LNCaP clone FGC (cell line): ENCODE data around the gene TMEM151A.

Source experiments
- DNase-seq: peaks from one replicate; pipeline ENCODE4 v3.0.0-alpha.2; 2011; ENCODE audit warnings: low read depth
- H3K4me3 ChIP-seq: 2 replicates; pipeline ENCODE4 v1.5.1; 2011; ENCODE audit warnings: mild to moderate bottlenecking, low read depth, low read length, control low read depth
- CTCF ChIP-seq: IDR thresholded peaks from 2 replicates; pipeline ENCODE4 v1.5.1; 2012; ENCODE audit warnings: mild to moderate bottlenecking; ENCODE audit not compliant: control insufficient read depth, insufficient read depth; ENCODE audit errors: extremely low read depth

The TMEM151A gene

GRCh38 chr11:66334605-66335442 lies 43.1 kb downstream of the TMEM151A start:
- no peak overlapping the region for H3K4me3 ChIP-seq
- DNase-seq = no peak
- TF ChIP-seq CTCF = no peak

DNA sequence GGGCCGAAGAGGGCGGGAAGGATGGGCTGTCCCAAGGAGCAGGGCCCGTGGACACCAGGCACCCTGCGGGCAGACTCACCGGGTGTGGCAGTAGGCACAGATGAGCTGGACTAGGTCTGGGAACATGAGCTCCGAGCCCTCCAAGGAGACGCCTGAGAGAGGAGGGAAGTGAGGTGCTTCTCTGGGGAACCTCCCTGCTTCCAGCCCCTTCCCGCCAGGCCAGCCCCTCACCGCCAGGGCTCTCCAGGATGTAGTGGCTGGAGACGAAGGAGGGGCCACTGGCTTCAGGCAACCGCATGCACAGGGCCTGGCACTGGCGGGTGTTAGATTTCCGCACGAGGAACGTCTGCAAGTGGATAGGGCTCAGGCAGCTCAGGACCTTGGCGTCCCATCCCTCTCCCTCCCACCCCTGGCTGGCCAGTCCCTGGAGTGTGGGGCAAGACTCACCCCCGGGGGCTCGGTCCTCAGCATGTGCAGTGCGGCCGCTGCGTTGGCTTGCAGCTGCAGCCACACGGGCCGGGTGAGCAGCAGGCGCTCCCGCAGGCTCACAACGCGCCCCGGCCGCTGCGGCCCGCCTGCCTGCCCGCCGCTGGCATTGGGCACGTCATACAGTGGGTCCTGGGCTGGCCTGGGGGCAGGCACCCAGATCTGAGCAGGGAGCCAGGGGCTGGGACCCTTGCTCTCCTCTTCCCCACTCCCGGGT lies 44.0 kb downstream of the TMEM151A start:
- H3K4me3 ChIP-seq = no peak overlapping the region
- no peak for DNase-seq
- TF ChIP-seq CTCF = no peak

DNA sequence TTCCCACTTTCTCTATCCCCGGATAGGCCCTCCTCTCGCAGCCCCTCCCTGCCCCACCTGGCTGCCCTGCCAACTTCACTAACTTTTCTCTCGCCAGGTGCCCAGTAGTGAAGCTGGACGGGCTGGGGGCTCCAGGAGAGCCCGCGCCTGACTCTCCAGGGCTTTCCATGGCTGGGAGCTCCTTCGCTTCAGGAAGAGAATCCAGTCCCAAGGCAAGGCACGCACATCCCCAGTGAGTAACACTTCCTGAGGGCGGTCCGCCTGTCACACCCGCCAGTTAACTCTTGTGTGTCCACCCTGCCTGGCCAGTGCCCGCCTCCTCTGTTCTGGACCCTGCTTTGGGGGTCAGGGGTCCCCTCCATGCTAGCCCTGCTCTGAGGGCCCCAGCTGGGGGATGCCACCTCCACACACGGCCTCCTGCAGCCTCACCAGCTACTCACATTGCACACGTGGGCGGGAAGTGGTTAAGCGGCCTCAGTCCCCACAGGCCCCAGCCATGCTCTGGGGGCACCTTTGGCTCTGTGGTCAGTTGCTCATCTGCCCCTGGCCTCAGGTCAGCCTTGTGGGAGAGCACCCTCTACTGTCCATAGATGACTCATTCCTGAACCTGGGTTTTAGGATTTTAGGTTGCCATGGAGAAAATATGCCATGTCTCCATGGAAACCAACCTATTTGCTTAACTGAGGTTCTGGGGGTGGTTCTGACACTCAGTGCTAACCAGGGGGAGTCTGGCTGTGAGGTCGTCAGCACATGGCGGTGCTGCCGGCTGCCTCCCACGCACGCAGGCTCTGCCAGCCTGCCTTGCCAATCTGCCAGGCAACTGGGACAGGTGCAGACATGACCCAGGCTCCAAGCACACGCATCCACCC lies 44.8 kb downstream of the TMEM151A start, which contains the start of gene RIN1:
TSS of gene RIN1 (minus strand) at position 201 of the 869 bp plus-strand sequence. CDS start at position 169, 32 bp downstream.
- DNase-seq = no peak
- no peak within 1 kb of the TSS for H3K4me3 ChIP-seq
- peak; percentile 59 for TF ChIP-seq CTCF

- no peak for TF ChIP-seq CTCF
- DNase-seq = no peak
- no peak overlapping the region for H3K4me3 ChIP-seq
These were observed 45.6 kb downstream of the TMEM151A start for GRCh38 chr11:66337103-66337899.

GRCh38 chr11:66338276-66339161 lies 46.8 kb downstream of the TMEM151A start:
- no peak overlapping the region for H3K4me3 ChIP-seq
- DNase-seq = no peak
- TF ChIP-seq CTCF = no peak
